ENCODE measurements around the gene ALG14. TPM values are rescaled to one million over a fixed set of nuclear protein-coding genes. Genes with fewer than 3 reads are reported as not detected.
"Not testable (repeated sequence)": the region's sequence is repeated elsewhere in the genome, so short reads cannot be mapped to it uniquely, and the experiment has no call there.

Gene ALG14
- total RNA-seq, 1 experiment from 2014 or later, result 2.4 TPM

- no peak for DNase-seq (ENCODE audit: low read depth)
- in situ Hi-C loops (cut with HindIII; ENCODE audit: low pct_unique_long_range_greater_than_20kb, low sequenced_read_pairs), result no loop called here
Measured at GRCh38 chr1:94998114-94998513, 74.6 kb downstream of the ALG14 start.

GRCh38 chr1:94995536-94995935 is 77.2 kb downstream of the ALG14 start:
- in situ Hi-C loops (cut with HindIII; ENCODE audit: low pct_unique_long_range_greater_than_20kb, low sequenced_read_pairs); DNase-seq (ENCODE audit: low read depth): not testable (repeated sequence)

GRCh38 chr1:94994805-94995204 is 77.9 kb downstream of the ALG14 start:
- in situ Hi-C loops (cut with HindIII; ENCODE audit: low pct_unique_long_range_greater_than_20kb, low sequenced_read_pairs), result no loop called here
- no peak for DNase-seq (ENCODE audit: low read depth)

GRCh38 chr1:94993931-94994645 is 78.7 kb downstream of the ALG14 start:
- DNase-seq (ENCODE audit: low read depth), result no peak
- in situ Hi-C loops (cut with HindIII; ENCODE audit: low pct_unique_long_range_greater_than_20kb, low sequenced_read_pairs), result no loop called here

GRCh38 chr1:94992863-94993563 is 79.7 kb downstream of the ALG14 start:
- no peak for DNase-seq (ENCODE audit: low read depth)
- in situ Hi-C loops (cut with HindIII; ENCODE audit: low pct_unique_long_range_greater_than_20kb, low sequenced_read_pairs), result no loop called here

GRCh38 chr1:94992161-94992560 is 80.6 kb downstream of the ALG14 start:
- DNase-seq (ENCODE audit: low read depth), result no peak
- in situ Hi-C loops (cut with HindIII; ENCODE audit: low pct_unique_long_range_greater_than_20kb, low sequenced_read_pairs), result no loop called here

GRCh38 chr1:94989911-94990473 is 82.8 kb downstream of the ALG14 start:
- DNase-seq (ENCODE audit: low read depth), result no peak
- in situ Hi-C loops (cut with HindIII; ENCODE audit: low pct_unique_long_range_greater_than_20kb, low sequenced_read_pairs), result no loop called here

- in situ Hi-C loops (cut with HindIII; ENCODE audit: low pct_unique_long_range_greater_than_20kb, low sequenced_read_pairs), result no loop called here
- DNase-seq (ENCODE audit: low read depth), result no peak
Measured at GRCh38 chr1:94989398-94989797, 83.4 kb downstream of the ALG14 start.

GRCh38 chr1:94988356-94988755 is 84.4 kb downstream of the ALG14 start:
- in situ Hi-C loops (cut with HindIII; ENCODE audit: low pct_unique_long_range_greater_than_20kb, low sequenced_read_pairs), result no loop called here
- DNase-seq (ENCODE audit: low read depth), result no peak

GRCh38 chr1:94986783-94987182 is 86.0 kb downstream of the ALG14 start:
- no peak for DNase-seq (ENCODE audit: low read depth)
- in situ Hi-C loops (cut with HindIII; ENCODE audit: low pct_unique_long_range_greater_than_20kb, low sequenced_read_pairs), result no loop called here

- DNase-seq (ENCODE audit: low read depth), result no peak
- in situ Hi-C loops (cut with HindIII; ENCODE audit: low pct_unique_long_range_greater_than_20kb, low sequenced_read_pairs), result no loop called here
Measured at GRCh38 chr1:94983171-94983739, 89.5 kb downstream of the ALG14 start.

- DNase-seq (ENCODE audit: low read depth), result no peak
- in situ Hi-C loops (cut with HindIII; ENCODE audit: low pct_unique_long_range_greater_than_20kb, low sequenced_read_pairs), result no loop called here
Measured at GRCh38 chr1:94982398-94982797, 90.4 kb downstream of the ALG14 start.

GRCh38 chr1:94981575-94981973 is 91.2 kb downstream of the ALG14 start:
- in situ Hi-C loops (cut with HindIII; ENCODE audit: low pct_unique_long_range_greater_than_20kb, low sequenced_read_pairs), result no loop called here
- no peak for DNase-seq (ENCODE audit: low read depth)

- DNase-seq (ENCODE audit: low read depth), result no peak
- in situ Hi-C loops (cut with HindIII; ENCODE audit: low pct_unique_long_range_greater_than_20kb, low sequenced_read_pairs), result no loop called here
Measured at GRCh38 chr1:94980582-94981574, 91.9 kb downstream of the ALG14 start.

- in situ Hi-C loops (cut with HindIII; ENCODE audit: low pct_unique_long_range_greater_than_20kb, low sequenced_read_pairs), result no loop called here
Measured at GRCh38 chr1:94979656-94980581, 92.8 kb downstream of the ALG14 start.

GRCh38 chr1:94979131-94979530 is 93.6 kb downstream of the ALG14 start:
- in situ Hi-C loops (cut with HindIII; ENCODE audit: low pct_unique_long_range_greater_than_20kb, low sequenced_read_pairs), result no loop called here
- DNase-seq (ENCODE audit: low read depth), result no peak

More at GRCh38 chr1:94979656-94980581, 92.8 kb downstream of the ALG14 start:
- no peak for DNase-seq (ENCODE audit: low read depth)

- in situ Hi-C loops (cut with HindIII; ENCODE audit: low pct_unique_long_range_greater_than_20kb, low sequenced_read_pairs), result no loop called here
- no peak for DNase-seq (ENCODE audit: low read depth)
Measured at GRCh38 chr1:94978401-94978800, 94.3 kb downstream of the ALG14 start.
